ENCODE results near the gene OLFML2B.
"Not testable (repeated sequence)": the region's sequence is repeated elsewhere in the genome, so short reads cannot be mapped to it uniquely, and the experiment has no call there.

OLFML2B gene

GRCh38 chr1:162025541-162025940 is 1.9 kb upstream of the OLFML2B start:
- Histone ChIP-seq H3K27me3 (ENCODE audit: low read depth) (peaks cover 13% of the 10 kb centered on the region), H3K9me3 (no peaks in the 10 kb centered on the region), H3K36me3 (replicated peaks) (no peaks in the 10 kb centered on the region), H3K4me1 (peaks cover 3% of the 10 kb centered on the region; the same call in 1 of the 2 replicates), H3K4me3 (no peak overlapping the region)
- no peak for DNase-seq (ENCODE audit: low spot score in 2 of 2)
- in situ Hi-C loops (cut with MboI; ENCODE audit: low sequenced_read_pairs): no loop called here

- no peak for DNase-seq (ENCODE audit: low spot score in 2 of 2)
- Histone ChIP-seq H3K4me1 (peaks cover 3% of the 10 kb centered on the region; the same call in 1 of the 2 replicates), H3K27me3 (ENCODE audit: low read depth) (peaks cover 7% of the 10 kb centered on the region), H3K36me3 (replicated peaks) (no peaks in the 10 kb centered on the region), H3K9me3 (no peaks in the 10 kb centered on the region), H3K4me3 (peak overlapping the region; percentile 49)
- in situ Hi-C loops (cut with MboI; ENCODE audit: low sequenced_read_pairs): no loop called here
Observed at GRCh38 chr1:162023181-162023546, 505 bp downstream of the OLFML2B start.

GRCh38 chr1:162022626-162023025 is 1.0 kb downstream of the OLFML2B start:
- H3K4me3 ChIP-seq: no peak overlapping the region
- H3K36me3 ChIP-seq (replicated peaks): no peaks in the 10 kb centered on the region
- in situ Hi-C loops (cut with MboI; ENCODE audit: low sequenced_read_pairs): no loop called here
- peaks cover 7% of the 10 kb centered on the region; the same call in 1 of the 2 replicates for H3K27me3 ChIP-seq (ENCODE audit: low read depth)
- no peak for DNase-seq (ENCODE audit: low spot score in 2 of 2)
- H3K4me1 ChIP-seq: peaks cover 3% of the 10 kb centered on the region; the same call in 1 of the 2 replicates
- no peaks in the 10 kb centered on the region for H3K9me3 ChIP-seq

- H3K36me3 ChIP-seq (replicated peaks): no peaks in the 10 kb centered on the region
- no peaks in the 10 kb centered on the region for H3K9me3 ChIP-seq
- H3K27me3 ChIP-seq (ENCODE audit: low read depth): no peaks in the 10 kb centered on the region
- in situ Hi-C loops (cut with MboI; ENCODE audit: low sequenced_read_pairs): no loop called here
- DNase-seq (ENCODE audit: low spot score in 2 of 2): no peak
- H3K4me3 ChIP-seq: no peak overlapping the region
- peaks cover 3% of the 10 kb centered on the region; the same call in 1 of the 2 replicates for H3K4me1 ChIP-seq
Observed at GRCh38 chr1:162021124-162021523, 2.5 kb downstream of the OLFML2B start.

GRCh38 chr1:162020150-162020549 is 3.5 kb downstream of the OLFML2B start:
- in situ Hi-C loops (cut with MboI; ENCODE audit: low sequenced_read_pairs): no loop called here
- no peaks in the 10 kb centered on the region for H3K9me3 ChIP-seq
- H3K4me3 ChIP-seq: no peak overlapping the region
- H3K27me3 ChIP-seq (ENCODE audit: low read depth): no peaks in the 10 kb centered on the region
- no peak for DNase-seq (ENCODE audit: low spot score in 2 of 2)
- H3K4me1 ChIP-seq: peaks cover 3% of the 10 kb centered on the region
- no peaks in the 10 kb centered on the region for H3K36me3 ChIP-seq (replicated peaks)

- in situ Hi-C loops (cut with MboI; ENCODE audit: low sequenced_read_pairs): no loop called here
- Histone ChIP-seq H3K9me3 (no peaks in the 10 kb centered on the region), H3K36me3 (replicated peaks) (no peaks in the 10 kb centered on the region), H3K27me3 (ENCODE audit: low read depth) (no peaks in the 10 kb centered on the region), H3K4me3 (no peak overlapping the region), H3K4me1 (peaks cover 2% of the 10 kb centered on the region)
- no peak for DNase-seq (ENCODE audit: low spot score in 2 of 2)
Observed at GRCh38 chr1:162019446-162019845, 4.2 kb downstream of the OLFML2B start.

- Histone ChIP-seq H3K27me3 (ENCODE audit: low read depth) (no peaks in the 10 kb centered on the region), H3K4me1 (no peaks in the 10 kb centered on the region; the same call in 1 of the 2 replicates), H3K36me3 (replicated peaks) (no peaks in the 10 kb centered on the region), H3K4me3 (no peak overlapping the region), H3K9me3 (no peaks in the 10 kb centered on the region)
- in situ Hi-C loops (cut with MboI; ENCODE audit: low sequenced_read_pairs): no loop called here
- no peak for DNase-seq (ENCODE audit: low spot score in 2 of 2)
Observed at GRCh38 chr1:162019006-162019405, 4.7 kb downstream of the OLFML2B start.

- DNase-seq (ENCODE audit: low spot score in 2 of 2): no peak
- Histone ChIP-seq H3K36me3 (replicated peaks) (no peaks in the 10 kb centered on the region), H3K27me3 (ENCODE audit: low read depth) (no peaks in the 10 kb centered on the region), H3K4me3 (no peak overlapping the region), H3K9me3 (no peaks in the 10 kb centered on the region), H3K4me1 (no peaks in the 10 kb centered on the region; the same call in 1 of the 2 replicates)
- in situ Hi-C loops (cut with MboI; ENCODE audit: low sequenced_read_pairs): no loop called here
Observed at GRCh38 chr1:162018418-162018817, 5.3 kb downstream of the OLFML2B start.

- DNase-seq (ENCODE audit: low spot score in 2 of 2); H3K36me3 ChIP-seq (replicated peaks); H3K9me3 ChIP-seq; H3K27me3 ChIP-seq (ENCODE audit: low read depth); in situ Hi-C loops (cut with MboI; ENCODE audit: low sequenced_read_pairs); H3K4me3 ChIP-seq; H3K4me1 ChIP-seq: not testable (repeated sequence)
Observed at GRCh38 chr1:162017791-162018190, 5.9 kb downstream of the OLFML2B start.

- no peaks in the 10 kb centered on the region; the same call in 1 of the 2 replicates for H3K4me1 ChIP-seq
- DNase-seq (ENCODE audit: low spot score in 2 of 2): no peak
- no peaks in the 10 kb centered on the region for H3K9me3 ChIP-seq
- no peaks in the 10 kb centered on the region for H3K27me3 ChIP-seq (ENCODE audit: low read depth)
- H3K36me3 ChIP-seq (replicated peaks): no peaks in the 10 kb centered on the region
- in situ Hi-C loops (cut with MboI; ENCODE audit: low sequenced_read_pairs): no loop called here
- H3K4me3 ChIP-seq: no peak overlapping the region
Observed at GRCh38 chr1:162016631-162017030, 7.0 kb downstream of the OLFML2B start.

- no peak for DNase-seq (ENCODE audit: low spot score in 2 of 2)
- H3K9me3 ChIP-seq: no peaks in the 10 kb centered on the region
- in situ Hi-C loops (cut with MboI; ENCODE audit: low sequenced_read_pairs): no loop called here
- H3K4me1 ChIP-seq: no peaks in the 10 kb centered on the region; the same call in 1 of the 2 replicates
- no peaks in the 10 kb centered on the region for H3K36me3 ChIP-seq (replicated peaks)
- no peak overlapping the region for H3K4me3 ChIP-seq
- no peaks in the 10 kb centered on the region for H3K27me3 ChIP-seq (ENCODE audit: low read depth)
Observed at GRCh38 chr1:162015196-162015595, 8.5 kb downstream of the OLFML2B start.

GRCh38 chr1:162014202-162014601 is 9.5 kb downstream of the OLFML2B start:
- Histone ChIP-seq H3K9me3 (no peaks in the 10 kb centered on the region), H3K27me3 (ENCODE audit: low read depth) (no peaks in the 10 kb centered on the region), H3K4me1 (no peaks in the 10 kb centered on the region; the same call in 1 of the 2 replicates), H3K36me3 (replicated peaks) (no peaks in the 10 kb centered on the region), H3K4me3 (no peak overlapping the region)
- in situ Hi-C loops (cut with MboI; ENCODE audit: low sequenced_read_pairs): no loop called here
- DNase-seq (ENCODE audit: low spot score in 2 of 2): no peak

- no peaks in the 10 kb centered on the region for H3K27me3 ChIP-seq (ENCODE audit: low read depth)
- no peak overlapping the region for H3K4me3 ChIP-seq
- DNase-seq (ENCODE audit: low spot score in 2 of 2): no peak
- in situ Hi-C loops (cut with MboI; ENCODE audit: low sequenced_read_pairs): no loop called here
- no peaks in the 10 kb centered on the region for H3K9me3 ChIP-seq
- no peaks in the 10 kb centered on the region for H3K36me3 ChIP-seq (replicated peaks)
- H3K4me1 ChIP-seq: no peaks in the 10 kb centered on the region; the same call in 1 of the 2 replicates
Observed at GRCh38 chr1:162013289-162013688, 10.4 kb downstream of the OLFML2B start.

GRCh38 chr1:162011337-162012012 is 12.2 kb downstream of the OLFML2B start:
- no peak for DNase-seq (ENCODE audit: low spot score in 2 of 2)
- in situ Hi-C loops (cut with MboI; ENCODE audit: low sequenced_read_pairs): no loop called here
- no peaks in the 10 kb centered on the region for H3K9me3 ChIP-seq
- H3K36me3 ChIP-seq (replicated peaks): no peaks in the 10 kb centered on the region
- H3K4me3 ChIP-seq: no peak overlapping the region
- H3K27me3 ChIP-seq (ENCODE audit: low read depth): no peaks in the 10 kb centered on the region
- H3K4me1 ChIP-seq: no peaks in the 10 kb centered on the region; the same call in 1 of the 2 replicates

GRCh38 chr1:162010175-162010506 is 13.5 kb downstream of the OLFML2B start:
- H3K36me3 ChIP-seq (replicated peaks): no peaks in the 10 kb centered on the region
- in situ Hi-C loops (cut with MboI; ENCODE audit: low sequenced_read_pairs): no loop called here
- no peak overlapping the region for H3K4me3 ChIP-seq
- no peaks in the 10 kb centered on the region; the same call in 1 of the 2 replicates for H3K4me1 ChIP-seq
- DNase-seq (ENCODE audit: low spot score in 2 of 2): no peak
- no peaks in the 10 kb centered on the region for H3K27me3 ChIP-seq (ENCODE audit: low read depth)
- H3K9me3 ChIP-seq: no peaks in the 10 kb centered on the region

Measured in HAP-1 (cell line).